Mucosa of gallbladder (tissue), 1 donor: ENCODE measurements around the gene UFD1. TPM values are rescaled to one million over a fixed set of nuclear protein-coding genes. Genes with fewer than 3 reads are reported as not detected.

ENCODE experiments used
- DNase-seq: peaks from one replicate; pipeline ENCODE4 v3.0.0-alpha.2; 2020; ENCODE audit warnings: low spot score
- total RNA-seq: library from RNA; stranded (reverse); gene quantifications from one replicate; pipeline ENCODE4 v1.2.1, GENCODE V29; 2021
- donor health status: DM: no; HTN: no; CAD: no.

The UFD1 gene
- total RNA-seq, 1 donor from 2014 or later = 50.4 TPM

DNA sequence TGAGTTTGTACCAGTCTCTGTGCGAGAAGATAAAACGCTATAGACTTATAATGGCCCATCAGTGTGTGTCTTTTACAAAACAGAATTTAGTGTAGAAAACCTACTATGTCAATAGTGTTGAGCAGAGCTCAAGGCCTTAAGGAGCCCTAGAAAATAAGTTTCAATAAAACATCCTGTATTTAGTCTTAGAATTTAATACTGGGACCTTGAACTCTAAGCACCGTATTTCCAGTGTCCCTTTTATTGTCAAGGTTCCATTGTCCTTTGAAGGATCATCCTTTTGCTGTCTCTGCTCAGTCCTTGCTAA is 17.3 kb upstream of the UFD1 start:
- no peak for DNase-seq

DNA sequence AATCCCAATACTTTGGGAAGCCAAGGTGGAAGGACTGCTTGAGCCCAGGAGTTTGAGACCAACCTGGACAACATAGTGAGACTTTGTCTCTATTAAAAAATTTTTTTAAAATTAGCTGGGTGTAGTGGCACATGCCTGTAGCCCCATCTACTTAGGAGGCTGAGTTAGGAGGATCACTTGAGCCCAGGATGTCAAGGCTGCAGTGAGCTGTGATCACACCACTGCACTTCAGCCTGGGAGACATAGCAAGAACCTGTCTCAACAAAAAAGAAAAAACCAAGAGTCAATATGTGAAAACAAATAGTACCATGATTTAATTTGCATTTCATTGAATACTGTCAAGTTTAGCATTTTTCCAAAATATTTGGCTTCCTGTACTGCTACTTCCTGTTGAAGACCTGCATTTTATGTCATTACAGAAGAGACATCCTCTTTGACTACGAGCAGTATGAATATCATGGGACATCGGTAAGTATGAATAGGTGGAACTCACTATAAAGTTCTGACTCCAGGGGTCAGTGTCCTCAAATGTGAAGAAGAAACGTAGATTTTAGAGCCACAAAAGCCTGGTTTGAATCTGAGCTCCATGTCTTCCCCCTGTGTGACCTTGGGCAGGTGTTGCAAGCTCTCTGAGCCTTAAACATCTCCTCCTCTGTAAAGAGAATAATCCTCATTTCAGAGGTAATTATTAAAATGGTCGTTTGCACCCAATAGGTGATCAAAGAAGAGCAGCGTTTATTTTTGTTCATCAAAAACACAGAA is 16.8 kb upstream of the UFD1 start:
- no peak for DNase-seq

- no peak for DNase-seq
Measured at GRCh38 chr22:19494676-19495173, 15.7 kb upstream of the UFD1 start.

- DNase-seq = no peak
Measured at GRCh38 chr22:19494001-19494560, 15.1 kb upstream of the UFD1 start.

DNA sequence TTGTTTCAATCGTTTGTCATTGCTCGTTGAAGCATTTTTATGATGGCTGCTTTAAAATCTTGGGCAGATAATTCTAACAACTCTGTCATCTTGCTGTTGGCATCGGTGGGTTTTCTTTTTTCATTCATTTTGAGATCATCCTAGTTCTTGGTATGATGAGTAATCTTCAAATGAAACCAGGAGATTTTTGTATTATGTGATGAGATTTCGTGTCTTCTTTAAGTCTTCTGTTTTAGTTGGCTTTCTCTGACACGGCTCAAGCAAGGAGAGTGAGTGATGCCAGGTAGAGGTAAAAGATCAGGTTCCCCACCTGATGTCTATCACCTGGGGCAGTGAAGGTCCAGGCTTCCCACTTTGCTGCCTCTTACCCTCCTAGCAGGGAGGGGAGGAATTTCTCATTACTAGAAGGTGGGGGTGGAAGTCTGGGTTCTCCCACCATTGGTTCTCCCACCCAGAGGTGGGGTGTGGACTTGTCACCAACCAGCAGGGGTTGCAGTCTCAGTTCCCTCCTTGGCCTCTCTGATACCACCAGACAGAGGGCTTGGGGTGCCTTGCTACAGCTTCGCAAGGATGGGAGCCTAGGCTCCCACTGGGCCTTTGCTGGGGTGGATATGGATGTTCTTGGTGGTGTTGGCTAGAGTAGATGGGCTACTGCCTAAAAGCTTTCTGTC is 13.6 kb upstream of the UFD1 start:
- DNase-seq = no peak

DNA sequence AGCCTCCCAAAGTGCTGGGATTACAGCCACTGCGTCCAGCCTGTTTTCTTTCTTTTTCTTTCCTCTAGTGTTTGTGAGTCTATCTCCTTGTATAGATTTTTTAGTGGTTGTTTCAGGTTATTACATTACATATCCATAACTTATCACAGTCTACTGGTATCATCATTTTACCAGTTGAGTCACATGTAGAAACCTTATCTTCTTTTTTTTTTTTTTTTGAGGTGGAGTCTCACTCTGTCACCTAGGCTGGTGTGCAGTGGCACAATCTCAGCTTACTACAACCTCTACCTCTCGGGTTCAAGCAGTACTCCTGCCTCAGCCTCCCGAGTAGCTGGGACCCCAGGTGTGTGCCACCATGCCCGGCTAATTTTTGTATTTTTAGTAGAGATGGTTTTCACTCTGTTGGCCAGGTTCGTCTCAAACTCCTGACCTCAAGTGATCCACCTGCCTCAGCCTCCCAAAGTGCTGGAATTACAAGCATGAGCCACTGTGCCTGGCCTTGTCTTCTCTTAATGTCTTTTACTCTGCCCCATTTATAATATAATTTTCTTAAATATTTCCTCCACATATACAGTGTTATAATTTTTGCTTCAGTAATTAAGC is 11.7 kb upstream of the UFD1 start:
- no peak for DNase-seq

GRCh38 chr22:19488884-19489843 is 10.2 kb upstream of the UFD1 start:
- DNase-seq = no peak

DNA sequence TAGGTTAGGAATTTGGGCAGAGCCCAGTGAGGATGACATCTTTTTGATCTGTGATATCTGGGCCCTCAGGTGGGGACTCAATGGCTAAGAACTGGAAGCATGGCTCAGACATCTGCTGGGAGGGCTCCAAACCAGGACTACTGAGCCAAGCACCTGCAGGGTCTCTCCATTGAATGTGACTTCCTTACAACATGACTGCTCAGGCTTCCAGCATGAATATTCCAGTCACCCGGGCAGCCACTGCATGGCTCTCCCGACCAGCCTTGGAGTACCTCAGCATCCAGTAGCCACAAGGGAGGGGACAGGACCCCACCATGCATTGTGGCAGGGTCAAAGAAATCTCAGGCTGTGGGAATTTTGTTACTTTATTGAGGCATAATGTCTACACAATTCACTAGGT is 9.3 kb upstream of the UFD1 start:
- DNase-seq = no peak

DNA sequence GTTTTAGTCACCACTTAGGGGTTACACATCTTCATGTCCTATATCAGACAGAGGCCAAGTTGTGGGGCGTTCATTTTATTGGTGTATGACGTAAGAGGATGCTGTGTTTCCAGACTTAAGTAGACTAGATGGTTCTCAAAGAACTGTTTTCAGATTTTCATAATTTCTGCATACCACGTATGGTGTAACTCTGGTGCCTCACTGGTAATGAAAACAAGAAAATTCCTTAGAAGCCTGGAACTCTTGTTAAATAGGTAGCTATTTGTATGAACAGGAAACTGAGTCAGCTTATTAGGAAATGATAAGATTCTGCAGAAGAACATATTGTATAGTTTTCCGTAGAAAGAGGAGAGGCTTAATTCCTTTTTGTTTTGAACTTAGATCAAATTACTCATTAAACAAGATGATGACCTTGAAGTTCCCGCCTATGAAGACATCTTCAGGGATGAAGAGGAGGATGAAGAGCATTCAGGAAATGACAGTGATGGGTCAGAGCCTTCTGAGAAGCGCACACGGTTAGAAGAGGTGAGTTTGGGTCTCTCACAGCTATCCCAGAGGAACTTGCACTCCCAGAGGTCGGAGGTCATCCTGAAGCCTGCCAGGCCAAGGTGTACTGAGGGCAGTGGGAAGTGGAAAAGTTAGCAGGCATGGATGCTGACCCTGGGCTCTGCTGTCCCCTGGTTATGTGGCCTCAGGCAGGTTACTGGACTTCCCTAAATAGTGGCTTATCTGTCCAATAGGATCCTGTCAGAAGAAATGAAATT is 4.7 kb upstream of the UFD1 start:
- DNase-seq = no peak

GRCh38 chr22:19482297-19482696 is 3.3 kb upstream of the UFD1 start:
- DNase-seq = no peak

DNA sequence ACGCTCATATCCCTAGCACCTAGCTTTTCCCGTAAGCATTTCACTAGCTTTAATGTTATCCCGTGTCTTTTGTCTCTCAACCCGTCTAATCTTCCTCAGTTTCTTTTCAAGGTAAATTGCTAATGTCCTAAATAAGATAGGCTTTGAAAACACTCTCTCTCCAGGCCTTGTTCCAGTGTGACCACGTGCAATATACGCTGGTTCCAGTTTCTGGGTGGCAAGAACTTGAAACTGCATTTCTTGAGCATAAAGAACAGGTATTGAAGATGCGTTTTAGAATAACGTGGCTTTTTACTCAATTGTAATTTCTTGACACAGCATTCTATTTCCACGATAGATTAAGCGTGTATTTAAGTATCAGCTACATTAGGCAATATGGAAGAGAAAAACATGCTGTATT is 1.8 kb upstream of the UFD1 start:
- DNase-seq = no peak

GRCh38 chr22:19480173-19480568 is 1.2 kb upstream of the UFD1 start:
- DNase-seq = no peak

DNA sequence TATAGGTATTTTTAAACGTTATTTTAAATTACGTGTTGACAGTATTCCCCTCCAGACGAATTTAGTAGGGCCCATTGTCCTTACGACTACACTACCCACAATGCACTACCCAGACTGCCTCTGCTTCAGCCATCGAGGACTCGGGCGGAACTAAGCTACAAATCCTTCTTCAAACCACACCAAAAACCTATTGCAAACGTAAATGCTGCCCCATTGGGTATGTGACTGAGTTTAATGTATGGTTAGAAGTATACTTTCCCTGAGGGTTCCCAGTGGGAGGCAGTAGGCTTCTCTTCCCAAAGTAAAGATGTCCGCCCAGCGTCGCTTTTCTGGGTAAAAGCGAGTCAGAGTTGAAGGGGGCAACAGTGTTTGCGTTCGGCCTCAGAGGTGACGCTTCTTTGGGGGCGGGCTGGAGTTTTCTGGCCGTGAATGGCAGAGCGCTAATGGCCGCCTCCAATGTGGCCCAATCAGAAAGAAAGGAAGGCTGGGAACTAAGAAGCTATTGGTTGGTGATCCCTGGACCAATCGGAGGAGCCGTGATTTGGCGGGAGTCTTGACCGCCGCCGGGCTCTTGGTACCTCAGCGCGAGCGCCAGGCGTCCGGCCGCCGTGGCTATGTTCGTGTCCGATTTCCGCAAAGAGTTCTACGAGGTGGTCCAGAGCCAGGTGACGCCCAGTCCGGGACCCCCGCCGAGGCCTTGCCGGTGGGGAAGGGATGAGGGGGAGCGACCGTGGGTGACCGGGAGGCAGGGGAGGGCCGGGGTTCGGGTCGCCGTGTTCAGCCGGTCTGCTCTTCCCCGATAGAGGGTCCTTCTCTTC is 571 bp upstream of the UFD1 start, which contains the start of gene CDC45:
Gene CDC45, plus strand, starts transcription at position 566 of the 818 bp plus-strand sequence. Its CDS starts 49 bp downstream, at position 615.
- peak; percentile 98 for DNase-seq

DNA sequence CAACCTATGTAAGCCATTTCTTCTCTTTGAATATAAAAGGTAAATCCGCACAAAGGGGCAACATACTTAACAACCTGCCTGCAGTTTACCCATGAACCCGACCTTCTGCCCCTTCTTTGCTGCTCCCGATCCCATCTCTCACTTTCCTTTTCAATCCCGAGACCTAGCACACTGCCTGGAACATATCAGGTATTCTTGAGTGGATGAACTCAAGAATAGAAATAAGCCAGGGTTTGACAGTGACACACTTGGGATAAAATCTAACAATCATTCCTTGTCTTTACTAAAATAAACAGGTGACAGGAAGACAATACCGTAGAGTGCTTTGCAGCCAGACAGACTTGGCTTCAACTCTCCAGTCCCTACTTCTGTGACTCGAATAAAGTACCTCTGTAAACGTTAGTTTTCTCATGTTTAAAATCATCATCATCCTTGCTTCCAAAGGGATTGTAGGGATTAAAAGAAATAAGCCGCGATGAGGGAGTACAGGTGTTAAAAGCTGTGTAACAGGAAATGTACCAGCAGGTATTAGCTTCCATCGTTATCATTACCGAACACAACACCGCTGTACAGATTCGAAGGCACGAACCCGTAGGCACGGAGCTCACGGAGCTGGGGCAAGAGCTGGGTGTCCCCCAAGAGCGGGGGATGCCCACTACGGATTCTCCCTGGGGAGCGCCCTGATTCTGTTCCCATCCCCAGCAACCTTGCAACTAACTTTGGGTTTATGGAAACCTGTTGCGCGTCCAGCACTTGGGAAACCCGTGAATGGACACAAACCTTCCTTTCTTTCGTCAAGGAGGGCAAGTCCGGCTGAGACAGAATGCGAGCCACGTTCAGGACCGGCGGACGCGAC is 720 bp downstream of the UFD1 start:
- DNase-seq = no peak

- DNase-seq = no peak
Measured at GRCh38 chr22:19477321-19478044, 1.5 kb downstream of the UFD1 start.

DNA sequence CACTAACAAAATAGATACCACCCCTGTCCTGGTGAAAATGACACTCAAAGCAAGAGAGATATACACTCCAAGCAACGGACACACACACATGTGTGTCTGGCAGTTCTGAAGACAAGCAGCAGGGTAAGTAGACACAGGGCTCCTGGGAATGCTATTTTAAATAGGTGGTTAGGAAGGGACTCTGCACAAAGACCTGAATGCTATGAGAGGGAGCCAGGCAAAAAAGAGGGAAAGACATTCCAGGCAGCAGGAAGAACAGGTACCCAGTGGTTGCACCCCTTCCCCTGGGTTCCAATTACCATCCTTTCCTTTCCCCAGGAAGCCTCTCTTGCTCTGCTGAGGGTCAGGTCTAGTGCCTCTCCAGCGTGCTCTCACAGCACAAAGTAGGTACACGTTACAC is 3.0 kb downstream of the UFD1 start:
- no peak for DNase-seq

DNA sequence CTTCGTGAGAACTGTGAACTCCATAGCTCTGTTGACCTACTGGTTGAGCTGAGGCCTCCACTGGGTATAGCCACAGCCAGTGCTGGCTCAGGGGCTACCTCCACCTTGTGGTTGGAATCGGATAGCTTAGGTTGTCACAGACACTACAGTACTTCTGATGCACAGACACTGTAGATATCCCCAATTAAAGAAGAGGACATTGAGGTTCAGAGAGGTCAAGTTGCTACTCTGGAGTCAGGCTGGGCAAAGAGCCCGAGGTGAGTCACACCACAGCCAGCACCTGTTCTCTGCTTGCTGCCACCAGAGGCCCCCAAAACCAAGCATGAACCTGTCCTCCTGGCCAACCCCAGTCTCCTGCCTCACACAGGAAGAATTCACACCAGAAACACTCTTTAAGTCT is 5.4 kb downstream of the UFD1 start:
- no peak for DNase-seq

- no peak for DNase-seq
Measured at GRCh38 chr22:19472233-19472632, 6.8 kb downstream of the UFD1 start.
